DND-41 (cell line): ENCODE measurements around the gene YIPF1.

ENCODE experiments used
- ATAC-seq: fragments of 200-7000 bp; cut with Tn5 transposase; 3 replicates; pipeline ENCODE4 v1.9.1; 2021; ENCODE audit warnings: low read depth; ENCODE audit not compliant: insufficient read depth
- DNase-seq: peaks from one replicate; pipeline ENCODE4 v3.0.0-alpha.2; 2020
- H2AFZ ChIP-seq: 2 replicates; pipeline ENCODE4 v1.6.0; 2012; ENCODE audit warnings: low read depth, low read length
- H3K27ac ChIP-seq: 2 replicates; pipeline ENCODE4 v1.5.1; 2012; ENCODE audit warnings: low read length, inconsistent platforms
- H3K27me3 ChIP-seq: fragments of 200-600 bp; sonication (generic); 2 replicates; pipeline ENCODE4 v1.6.0; 2012; ENCODE audit warnings: low read length, mild to moderate bottlenecking, inconsistent platforms; ENCODE audit not compliant: insufficient read depth, poor library complexity
- H3K36me3 ChIP-seq: 2 replicates; pipeline ENCODE4 v1.5.1; 2012; ENCODE audit warnings: low read length, inconsistent platforms; ENCODE audit not compliant: insufficient read depth
- H3K4me1 ChIP-seq: 2 replicates; pipeline ENCODE4 v1.5.1; 2012; ENCODE audit warnings: mild to moderate bottlenecking, low read length; ENCODE audit not compliant: insufficient read depth
- H3K4me2 ChIP-seq: 2 replicates; pipeline ENCODE4 v1.6.0; 2012; ENCODE audit warnings: mild to moderate bottlenecking, moderate library complexity, low read length, inconsistent platforms; ENCODE audit not compliant: insufficient read depth
- H3K4me3 ChIP-seq, 2 experiments: fragments of 200-600 bp in 1 of 2; shearing (Covaris generic) in 1 of 2; 2 replicates each; pipeline ENCODE4 v1.5.1; 2012 to 2016; ENCODE audit warnings: inconsistent platforms in 2 of 2, low read length in 2 of 2, mild to moderate bottlenecking in 2 of 2, low read depth in 1 of 2, moderate library complexity in 1 of 2
- H3K79me2 ChIP-seq: 2 replicates; pipeline ENCODE4 v1.6.0; 2012; ENCODE audit warnings: low read length, inconsistent platforms; ENCODE audit not compliant: insufficient read depth
- H3K9ac ChIP-seq: 2 replicates; pipeline ENCODE4 v1.6.0; 2012; ENCODE audit warnings: low read depth, mild to moderate bottlenecking, inconsistent platforms, low read length, moderate library complexity
- H3K9me3 ChIP-seq: 2 replicates; pipeline ENCODE4 v1.5.1; 2012; ENCODE audit warnings: low read length, moderate library complexity, mild to moderate bottlenecking, inconsistent platforms; ENCODE audit not compliant: insufficient read depth, severe bottlenecking
- H4K20me1 ChIP-seq: 2 replicates; pipeline ENCODE4 v1.6.0; 2012; ENCODE audit warnings: low read length; ENCODE audit not compliant: insufficient read depth
- EZH2 ChIP-seq: IDR thresholded peaks from 3 replicates; pipeline ENCODE4 v1.6.1; 2012; ENCODE audit warnings: borderline replicate concordance, low read depth, mild to moderate bottlenecking, moderate library complexity, low read length, inconsistent platforms; ENCODE audit not compliant: severe bottlenecking
- TF ChIP-seq, protein P1 (sequence below): IDR thresholded peaks from 2 replicates; pipeline ENCODE4 v1.5.1; 2012; ENCODE audit warnings: borderline replicate concordance, low read length, moderate library complexity, mild to moderate bottlenecking; ENCODE audit not compliant: poor library complexity, severe bottlenecking; ENCODE audit errors: extremely low read depth

The YIPF1 gene

DNA sequence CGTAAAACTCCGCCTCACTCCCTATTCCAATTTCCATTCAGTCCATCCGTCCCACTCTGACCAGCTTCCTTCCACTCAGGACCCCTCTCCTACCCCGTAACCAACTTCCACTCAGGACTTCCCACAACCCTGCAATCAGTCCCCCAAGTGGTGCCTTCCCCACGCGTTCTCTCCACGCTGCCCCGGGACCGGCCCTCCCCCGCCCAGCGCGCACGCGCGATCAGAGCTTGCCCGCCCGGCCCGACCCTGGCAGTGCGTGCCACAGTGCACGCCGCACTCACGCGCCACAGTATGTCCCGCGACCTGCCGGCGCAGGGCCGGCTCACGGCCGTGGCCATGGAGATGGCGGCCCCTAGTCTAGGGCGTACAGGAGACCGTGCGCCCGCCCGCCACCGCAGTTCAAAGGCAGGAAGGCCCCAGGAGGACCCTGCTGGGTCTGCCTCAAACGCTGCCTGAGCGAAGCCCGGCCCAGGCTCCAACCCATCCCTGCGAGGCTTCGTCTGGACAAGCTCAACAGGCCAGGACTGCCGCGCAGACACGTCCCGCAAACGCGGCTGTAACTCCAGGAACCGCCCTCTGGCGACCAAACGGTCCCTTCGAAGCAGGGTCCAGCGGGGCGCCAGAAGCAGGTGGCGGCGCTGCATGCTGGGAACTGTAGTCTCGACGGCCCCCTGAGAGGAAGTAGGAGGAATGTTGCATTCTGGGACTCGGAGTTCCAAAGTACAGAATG is 51.5 kb downstream of the YIPF1 start, which contains the start of gene NDC1:
Gene NDC1 (minus strand): TSS at position 373 of the 730 bp plus-strand sequence. CDS start 35 bp downstream, at position 338.
- no peaks in the 10 kb centered on the region for H3K27me3 ChIP-seq
- H3K36me3 ChIP-seq, result peaks cover 25% of the 10 kb centered on the region
- DNase-seq (peak; percentile 94), ATAC-seq (peak; percentile 93)
- H3K27ac ChIP-seq, result peak within 1 kb of the TSS; percentile 100
- TF ChIP-seq EZH2, result no peak
- TF ChIP-seq, protein P1, sequence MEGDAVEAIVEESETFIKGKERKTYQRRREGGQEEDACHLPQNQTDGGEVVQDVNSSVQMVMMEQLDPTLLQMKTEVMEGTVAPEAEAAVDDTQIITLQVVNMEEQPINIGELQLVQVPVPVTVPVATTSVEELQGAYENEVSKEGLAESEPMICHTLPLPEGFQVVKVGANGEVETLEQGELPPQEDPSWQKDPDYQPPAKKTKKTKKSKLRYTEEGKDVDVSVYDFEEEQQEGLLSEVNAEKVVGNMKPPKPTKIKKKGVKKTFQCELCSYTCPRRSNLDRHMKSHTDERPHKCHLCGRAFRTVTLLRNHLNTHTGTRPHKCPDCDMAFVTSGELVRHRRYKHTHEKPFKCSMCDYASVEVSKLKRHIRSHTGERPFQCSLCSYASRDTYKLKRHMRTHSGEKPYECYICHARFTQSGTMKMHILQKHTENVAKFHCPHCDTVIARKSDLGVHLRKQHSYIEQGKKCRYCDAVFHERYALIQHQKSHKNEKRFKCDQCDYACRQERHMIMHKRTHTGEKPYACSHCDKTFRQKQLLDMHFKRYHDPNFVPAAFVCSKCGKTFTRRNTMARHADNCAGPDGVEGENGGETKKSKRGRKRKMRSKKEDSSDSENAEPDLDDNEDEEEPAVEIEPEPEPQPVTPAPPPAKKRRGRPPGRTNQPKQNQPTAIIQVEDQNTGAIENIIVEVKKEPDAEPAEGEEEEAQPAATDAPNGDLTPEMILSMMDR, result no peak
- peak within 1 kb of the TSS; percentile 95 to 97 for H3K4me3 ChIP-seq
- H3K4me1 ChIP-seq, result peaks cover 42% of the 10 kb centered on the region
- peaks cover 3% of the 10 kb centered on the region for H3K9me3 ChIP-seq
- H3K9ac ChIP-seq, result peak within 1 kb of the TSS; percentile 92
- H4K20me1 ChIP-seq, result peaks cover 22% of the 10 kb centered on the region; the same call in 1 of the 2 replicates
- H3K4me2 ChIP-seq, result peak within 1 kb of the TSS; percentile 95
- H2AFZ ChIP-seq, result peak within 1 kb of the TSS; percentile 99
- peaks cover 52% of the 10 kb centered on the region for H3K79me2 ChIP-seq

DNA sequence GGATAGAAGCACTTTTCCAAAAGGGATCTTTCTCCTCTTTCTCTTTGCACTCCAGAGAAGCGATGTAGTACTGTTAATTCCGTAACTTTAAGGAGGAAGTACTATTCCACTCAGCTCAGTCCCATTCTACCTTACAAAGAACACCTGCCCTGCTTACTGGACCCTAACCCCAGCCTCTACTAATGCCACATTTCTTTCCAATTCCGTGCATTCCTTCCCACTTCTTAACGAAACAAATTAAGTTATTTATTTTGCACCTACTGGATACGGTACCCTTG is 52.0 kb downstream of the YIPF1 start:
- Histone ChIP-seq H3K9me3 (peaks cover 3% of the 10 kb centered on the region), H3K27me3 (no peaks in the 10 kb centered on the region), H4K20me1 (peaks cover 26% of the 10 kb centered on the region; the same call in 1 of the 2 replicates), H3K79me2 (peaks cover 57% of the 10 kb centered on the region), H3K4me2 (peak overlapping the region; percentile 95), H3K9ac (peak overlapping the region; percentile 92), H2AFZ (peak overlapping the region; percentile 99), H3K4me1 (peaks cover 42% of the 10 kb centered on the region), H3K27ac (peak overlapping the region; percentile 100), H3K36me3 (peaks cover 30% of the 10 kb centered on the region), H3K4me3 (peak overlapping the region; percentile 95 to 97)
- DNase-seq, result peak; percentile 8
- no peak for TF ChIP-seq EZH2
- TF ChIP-seq, protein P1, result no peak
- ATAC-seq, result no peak

DNA sequence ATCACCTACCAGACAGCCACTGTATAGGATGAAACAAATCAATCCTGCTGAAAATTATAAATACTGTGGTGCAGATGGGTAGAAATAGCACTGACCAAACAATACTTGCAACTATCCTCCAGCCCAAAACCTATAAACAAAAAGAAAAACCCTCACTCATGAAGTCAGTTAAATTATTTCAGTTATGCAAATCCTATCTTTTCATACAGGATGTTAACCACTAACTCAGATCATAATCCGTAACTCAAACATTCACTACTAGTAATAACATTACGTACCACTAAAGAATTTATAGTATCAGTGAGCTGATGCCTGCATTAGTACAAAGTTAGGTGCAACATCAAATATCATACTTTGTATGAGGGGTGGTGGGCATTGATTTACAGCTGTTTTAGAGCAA is 54.1 kb downstream of the YIPF1 start:
- peak overlapping the region; percentile 95; the same call in 1 of the 2 replicates for H3K4me2 ChIP-seq
- peaks cover 37% of the 10 kb centered on the region for H3K36me3 ChIP-seq
- no peak overlapping the region for H3K27ac ChIP-seq
- DNase-seq, result no peak
- H3K27me3 ChIP-seq, result no peaks in the 10 kb centered on the region
- TF ChIP-seq, protein P1, result no peak
- no peak for TF ChIP-seq EZH2
- no peak overlapping the region for H2AFZ ChIP-seq
- H3K9me3 ChIP-seq, result no peaks in the 10 kb centered on the region
- H3K79me2 ChIP-seq, result peaks cover 72% of the 10 kb centered on the region
- H3K9ac ChIP-seq, result peak overlapping the region; percentile 14; the same call in 1 of the 2 replicates
- no peak for ATAC-seq
- peak overlapping the region in 1 of 2 experiments; percentile 25; a peak in 1 of 4 replicates for H3K4me3 ChIP-seq
- H4K20me1 ChIP-seq, result peaks cover 29% of the 10 kb centered on the region; the same call in 1 of the 2 replicates
- peaks cover 42% of the 10 kb centered on the region for H3K4me1 ChIP-seq
